ENCODE results near the gene LMNTD2. TPM values are rescaled to one million over a fixed set of nuclear protein-coding genes. Genes with fewer than 3 reads are reported as not detected.

Gene LMNTD2
- total RNA-seq, 2 donors from 2014 or later = 6.0 to 12.9 TPM

GRCh38 chr11:595400-595799, 34.9 kb upstream of the LMNTD2 start:
- no peak for TF ChIP-seq CTCF (IDR thresholded peaks at IDR 0.05)
- no peak for TF ChIP-seq POLR2A (IDR thresholded peaks at IDR 0.05)
- DNase-seq = no peak
- WGBS, 2 donors = 87 to 90% methylated on average over 3 to 10 of the region's 10 CpGs
- H3K27me3 ChIP-seq = no peaks in the 10 kb centered on the region
- H3K4me3 ChIP-seq = no peak overlapping the region
- H3K36me3 ChIP-seq (replicated peaks in 1 of 2; ENCODE audit: insufficient read depth in 1 of 2, low read depth in 2 of 2) = peaks cover 18 to 41% of the 10 kb centered on the region in 2 donors
- H3K27ac ChIP-seq = no peak overlapping the region
- no peaks in the 10 kb centered on the region for H3K4me1 ChIP-seq
- H3K9me3 ChIP-seq = no peaks in the 10 kb centered on the region
- ATAC-seq = no peak
- intact Hi-C loops (cut with DNase I) = no loop called here

GRCh38 chr11:593347-593746, 32.8 kb upstream of the LMNTD2 start:
- Histone ChIP-seq H3K36me3 (replicated peaks in 1 of 2; ENCODE audit: insufficient read depth in 1 of 2, low read depth in 2 of 2) (peaks cover 18 to 41% of the 10 kb centered on the region in 2 donors), H3K9me3 (no peaks in the 10 kb centered on the region)

GRCh38 chr11:592918-593317, 32.4 kb upstream of the LMNTD2 start:
- ATAC-seq (no peak), DNase-seq (no peak)
- Histone ChIP-seq H3K27ac (no peak overlapping the region), H3K4me1 (no peaks in the 10 kb centered on the region), H3K27me3 (no peaks in the 10 kb centered on the region), H3K9me3 (no peaks in the 10 kb centered on the region), H3K36me3 (replicated peaks in 1 of 2; ENCODE audit: insufficient read depth in 1 of 2, low read depth in 2 of 2) (peaks cover 18 to 38% of the 10 kb centered on the region in 2 donors), H3K4me3 (no peak overlapping the region)
- TF ChIP-seq CTCF (IDR thresholded peaks at IDR 0.05) (no peak), POLR2A (IDR thresholded peaks at IDR 0.05) (no peak)
- 87 to 88% methylated on average over 10 of the region's 10 CpGs for WGBS, 2 donors
- intact Hi-C loops (cut with DNase I) = no loop called here

More at GRCh38 chr11:593347-593746, 32.8 kb upstream of the LMNTD2 start:
- Histone ChIP-seq H3K27ac (no peak overlapping the region), H3K4me1 (no peaks in the 10 kb centered on the region), H3K27me3 (no peaks in the 10 kb centered on the region), H3K4me3 (no peak overlapping the region)
- TF ChIP-seq CTCF (IDR thresholded peaks at IDR 0.05) (no peak), POLR2A (IDR thresholded peaks at IDR 0.05) (no peak)
- intact Hi-C loops (cut with DNase I) = no loop called here
- no peak for ATAC-seq
- DNase-seq = no peak
- WGBS, 2 donors = 91 to 96% methylated on average over 12 to 14 of the region's 21 CpGs

GRCh38 chr11:592501-592900, 32.0 kb upstream of the LMNTD2 start:
- TF ChIP-seq CTCF (IDR thresholded peaks at IDR 0.05) = no peak
- TF ChIP-seq POLR2A (IDR thresholded peaks at IDR 0.05) = no peak
- 92 to 97% methylated on average over 22 of the region's 22 CpGs for WGBS, 2 donors
- Histone ChIP-seq H3K36me3 (replicated peaks in 1 of 2; ENCODE audit: insufficient read depth in 1 of 2, low read depth in 2 of 2) (peaks cover 18 to 38% of the 10 kb centered on the region in 2 donors), H3K27me3 (no peaks in the 10 kb centered on the region), H3K4me1 (no peaks in the 10 kb centered on the region), H3K4me3 (no peak overlapping the region), H3K9me3 (no peaks in the 10 kb centered on the region), H3K27ac (no peak overlapping the region)
- no peak for DNase-seq
- intact Hi-C loops (cut with DNase I) = no loop called here
- ATAC-seq = no peak

GRCh38 chr11:590997-591396, 30.5 kb upstream of the LMNTD2 start:
- no peaks in the 10 kb centered on the region for H3K4me1 ChIP-seq
- no peak overlapping the region for H3K4me3 ChIP-seq
- peaks cover 18 to 43% of the 10 kb centered on the region in 2 donors for H3K36me3 ChIP-seq (replicated peaks in 1 of 2; ENCODE audit: insufficient read depth in 1 of 2, low read depth in 2 of 2)
- H3K27ac ChIP-seq = no peak overlapping the region
- H3K9me3 ChIP-seq = no peaks in the 10 kb centered on the region
- no peaks in the 10 kb centered on the region for H3K27me3 ChIP-seq
- no peak for TF ChIP-seq POLR2A (IDR thresholded peaks at IDR 0.05)
- no peak for TF ChIP-seq CTCF (IDR thresholded peaks at IDR 0.05)
- ATAC-seq (no peak), DNase-seq (no peak)
- 79 to 86% methylated on average over 11 of the region's 11 CpGs for WGBS, 2 donors
- intact Hi-C loops (cut with DNase I) = no loop called here
